Fibroblast of lung (primary cell): ENCODE results near the gene PPP4R2. TPM values are rescaled to one million over a fixed set of nuclear protein-coding genes. Genes with fewer than 3 reads are reported as not detected.
A peak's percentile ranks its signal among the peaks of the same experiment; 100 is the strongest.

ENCODE experiments used
- DNase-seq, 2 donors: peaks; one replicate each; pipeline versions ENCODE4 v3.0.0 to v3.0.0-alpha.2; 2010; ENCODE audit warnings: low read depth in 2 of 2
- H2AFZ ChIP-seq: 2 replicates; pipeline ENCODE4 v1.5.1; 2012; ENCODE audit warnings: low read length, control low read depth, inconsistent platforms
- H3K27ac ChIP-seq: 2 replicates; pipeline ENCODE4 v1.5.1; 2011; ENCODE audit warnings: low read length, control low read depth; ENCODE audit not compliant: insufficient read depth
- H3K27me3 ChIP-seq: 2 replicates; pipeline ENCODE4 v1.5.1; 2011; ENCODE audit warnings: mild to moderate bottlenecking, low read length; ENCODE audit not compliant: control insufficient read depth, insufficient read depth
- H3K36me3 ChIP-seq: 2 replicates; pipeline ENCODE4 v1.5.1; 2011; ENCODE audit warnings: low read length; ENCODE audit not compliant: control insufficient read depth, insufficient read depth
- H3K4me1 ChIP-seq: 2 replicates; pipeline ENCODE4 v1.5.1; 2011; ENCODE audit warnings: low read length; ENCODE audit not compliant: control insufficient read depth, insufficient read depth; ENCODE audit errors: extremely low read depth
- H3K4me2 ChIP-seq: 2 replicates; pipeline ENCODE4 v1.5.1; 2011; ENCODE audit warnings: low read length, control low read depth; ENCODE audit not compliant: insufficient read depth; ENCODE audit errors: extremely low read depth
- H3K4me3 ChIP-seq, 4 experiments: fragments of 200-600 bp in 1 of 4; sonication (generic) in 1 of 4; replicated peaks in 1 of 4; 2 replicates each; pipeline ENCODE4 v1.5.1; 2011 to 2016; ENCODE audit warnings: low read length in 4 of 4, low read depth in 3 of 4, mild to moderate bottlenecking in 3 of 4, control low read depth in 2 of 4, inconsistent platforms in 1 of 4, mixed read lengths in 1 of 4; ENCODE audit not compliant: insufficient read depth in 1 of 4; ENCODE audit errors: control extremely low read depth in 1 of 4
- H3K79me2 ChIP-seq: 2 replicates; pipeline ENCODE4 v1.5.1; 2012; ENCODE audit warnings: mild to moderate bottlenecking, low read length, inconsistent platforms; ENCODE audit not compliant: control insufficient read depth, insufficient read depth
- H3K9ac ChIP-seq: 2 replicates; pipeline ENCODE4 v1.5.1; 2011; ENCODE audit warnings: mild to moderate bottlenecking, low read length, control low read depth; ENCODE audit not compliant: insufficient read depth
- H3K9me3 ChIP-seq: 2 replicates; pipeline ENCODE4 v1.5.1; 2012; ENCODE audit warnings: low read depth, low read length; ENCODE audit not compliant: control insufficient read depth, insufficient read depth
- H4K20me1 ChIP-seq: 2 replicates; pipeline ENCODE4 v1.5.1; 2011; ENCODE audit warnings: low read length; ENCODE audit not compliant: control insufficient read depth, insufficient read depth; ENCODE audit errors: extremely low read depth
- EZH2 ChIP-seq: IDR thresholded peaks from 2 replicates; pipeline ENCODE4 v1.5.1; 2012; ENCODE audit warnings: low read length, control low read depth, mild to moderate bottlenecking; ENCODE audit errors: missing control alignments
- polyA plus RNA-seq, 2 donors: library from polyadenylated mRNA; depleted of rRNA in 1 of 2; stranded (reverse) in 1 of 2; unstranded in 1 of 2; fragments of >200 nt; gene quantifications; 2 replicates each; pipeline ENCODE4 v1.2.1, GENCODE V29; 2011 to 2012; ENCODE audit warnings: missing spikeins in 1 of 2
- total RNA-seq: library from RNA; depleted of rRNA; stranded (reverse); fragments of >200 nt; gene quantifications from 2 replicates; pipeline ENCODE4 v1.2.1, GENCODE V29; 2014
- TF ChIP-seq, protein P1 (sequence below), 2 donors: IDR thresholded peaks in 1 of 2; conservative IDR thresholded peaks in 1 of 2; 1 replicate in 1 of 2; 2 replicates in 1 of 2; pipeline ENCODE4 v1.5.1; 2011 to 2012; ENCODE audit warnings: low read length in 2 of 2, control low read depth in 1 of 2, inconsistent platforms in 1 of 2, low read depth in 1 of 2, mild to moderate bottlenecking in 1 of 2

The PPP4R2 gene
- total and polyA plus RNA-seq, 2 donors (not counting 1 experiment from before 2014, with no cell fraction given), result 35.5 to 65.6 TPM

DNA sequence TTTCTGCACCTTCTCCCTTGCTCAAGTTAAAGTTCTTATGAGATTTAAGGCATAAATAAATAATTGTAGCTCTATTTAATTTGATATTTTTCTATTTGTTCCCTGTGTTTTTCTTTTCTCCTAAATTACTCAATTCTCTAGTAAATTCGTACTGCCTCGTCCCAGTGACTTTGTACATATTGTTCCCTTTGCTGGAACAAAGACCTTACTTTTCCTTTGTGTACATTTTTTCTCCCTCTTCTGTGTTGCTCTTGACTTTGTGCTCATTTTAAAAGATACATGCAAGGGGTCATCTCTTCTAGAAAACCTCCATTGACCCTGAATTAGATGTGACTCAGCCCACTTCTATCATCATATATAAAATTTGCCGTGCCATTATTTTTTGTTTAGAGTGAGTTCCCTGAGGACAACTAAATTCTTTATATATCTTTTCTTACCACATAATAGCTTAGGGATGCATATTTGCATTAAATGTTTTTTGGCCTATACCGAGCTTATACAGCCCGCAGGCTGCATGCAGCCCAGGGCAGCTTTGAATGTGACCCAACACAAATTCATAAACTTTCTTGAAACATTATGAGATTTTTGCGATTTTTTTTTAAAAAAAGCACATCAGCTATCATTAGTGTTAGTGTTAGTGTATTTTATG is 29.6 kb downstream of the PPP4R2 start:
- H3K79me2 ChIP-seq, result peaks cover 91% of the 10 kb centered on the region
- peaks cover 6% of the 10 kb centered on the region for H3K4me1 ChIP-seq
- H3K4me2 ChIP-seq, result no peak overlapping the region
- DNase-seq, result no peak
- H3K4me3 ChIP-seq, result no peak overlapping the region
- no peaks in the 10 kb centered on the region for H3K36me3 ChIP-seq
- no peaks in the 10 kb centered on the region for H3K9me3 ChIP-seq
- no peak overlapping the region for H2AFZ ChIP-seq
- no peaks in the 10 kb centered on the region for H3K27me3 ChIP-seq
- no peaks in the 10 kb centered on the region for H4K20me1 ChIP-seq
- no peak overlapping the region for H3K9ac ChIP-seq
- no peak overlapping the region for H3K27ac ChIP-seq
- no peak for TF ChIP-seq EZH2
- TF ChIP-seq, protein P1, sequence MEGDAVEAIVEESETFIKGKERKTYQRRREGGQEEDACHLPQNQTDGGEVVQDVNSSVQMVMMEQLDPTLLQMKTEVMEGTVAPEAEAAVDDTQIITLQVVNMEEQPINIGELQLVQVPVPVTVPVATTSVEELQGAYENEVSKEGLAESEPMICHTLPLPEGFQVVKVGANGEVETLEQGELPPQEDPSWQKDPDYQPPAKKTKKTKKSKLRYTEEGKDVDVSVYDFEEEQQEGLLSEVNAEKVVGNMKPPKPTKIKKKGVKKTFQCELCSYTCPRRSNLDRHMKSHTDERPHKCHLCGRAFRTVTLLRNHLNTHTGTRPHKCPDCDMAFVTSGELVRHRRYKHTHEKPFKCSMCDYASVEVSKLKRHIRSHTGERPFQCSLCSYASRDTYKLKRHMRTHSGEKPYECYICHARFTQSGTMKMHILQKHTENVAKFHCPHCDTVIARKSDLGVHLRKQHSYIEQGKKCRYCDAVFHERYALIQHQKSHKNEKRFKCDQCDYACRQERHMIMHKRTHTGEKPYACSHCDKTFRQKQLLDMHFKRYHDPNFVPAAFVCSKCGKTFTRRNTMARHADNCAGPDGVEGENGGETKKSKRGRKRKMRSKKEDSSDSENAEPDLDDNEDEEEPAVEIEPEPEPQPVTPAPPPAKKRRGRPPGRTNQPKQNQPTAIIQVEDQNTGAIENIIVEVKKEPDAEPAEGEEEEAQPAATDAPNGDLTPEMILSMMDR (conservative IDR thresholded peaks at IDR 0.05 in 1 of 2, IDR thresholded peaks at IDR 0.05 in 1 of 2; ENCODE audit: low read depth in 1 of 2, low read length in 2 of 2), result no peak

DNA sequence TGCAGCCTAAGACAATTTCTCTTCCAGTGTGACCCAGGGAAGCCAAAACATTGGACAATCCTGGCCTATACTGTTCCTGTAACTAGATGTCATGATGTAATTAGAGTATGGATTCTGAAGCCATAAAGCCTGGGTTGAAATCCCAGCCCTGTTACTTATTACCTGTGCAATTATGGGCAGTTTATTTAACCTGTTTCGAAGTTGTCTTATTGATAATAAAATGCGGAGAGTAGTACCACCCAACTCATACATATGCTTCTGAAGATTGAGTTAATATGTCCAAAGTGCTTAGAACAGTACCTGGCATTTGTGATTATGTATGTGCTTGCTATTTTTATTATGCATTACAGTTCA is 30.1 kb downstream of the PPP4R2 start:
- Histone ChIP-seq H3K4me1 (peaks cover 6% of the 10 kb centered on the region), H3K9me3 (no peaks in the 10 kb centered on the region), H3K4me2 (no peak overlapping the region), H3K36me3 (no peaks in the 10 kb centered on the region), H3K79me2 (peaks cover 92% of the 10 kb centered on the region), H3K27ac (no peak overlapping the region), H4K20me1 (no peaks in the 10 kb centered on the region), H3K4me3 (no peak overlapping the region), H2AFZ (no peak overlapping the region), H3K9ac (no peak overlapping the region), H3K27me3 (no peaks in the 10 kb centered on the region)
- DNase-seq, result no peak
- TF ChIP-seq, protein P1 (conservative IDR thresholded peaks at IDR 0.05 in 1 of 2, IDR thresholded peaks at IDR 0.05 in 1 of 2; ENCODE audit: low read depth in 1 of 2, low read length in 2 of 2), result no peak
- no peak for TF ChIP-seq EZH2

GRCh38 chr3:73028803-73029202 is 32.2 kb downstream of the PPP4R2 start:
- TF ChIP-seq, protein P1 (conservative IDR thresholded peaks at IDR 0.05 in 1 of 2, IDR thresholded peaks at IDR 0.05 in 1 of 2; ENCODE audit: low read depth in 1 of 2, low read length in 2 of 2), result no peak
- TF ChIP-seq EZH2, result no peak
- DNase-seq, result no peak
- H4K20me1 ChIP-seq, result no peaks in the 10 kb centered on the region

More at GRCh38 chr3:73028803-73029202, 32.2 kb downstream of the PPP4R2 start:
- peak overlapping the region; percentile 33 for H3K4me2 ChIP-seq
- peak overlapping the region; percentile 15 for H3K27ac ChIP-seq
- no peak overlapping the region for H2AFZ ChIP-seq
- H3K9me3 ChIP-seq, result no peaks in the 10 kb centered on the region
- no peaks in the 10 kb centered on the region for H3K27me3 ChIP-seq
- no peaks in the 10 kb centered on the region for H3K36me3 ChIP-seq
- H3K4me1 ChIP-seq, result peaks cover 6% of the 10 kb centered on the region
- H3K79me2 ChIP-seq, result peaks cover 89% of the 10 kb centered on the region
- no peak overlapping the region for H3K9ac ChIP-seq
- H3K4me3 ChIP-seq, result no peak overlapping the region
